ENCODE results near the gene PACS1.
A peak's percentile ranks its signal among the peaks of the same experiment; 100 is the strongest.
"Not testable (repeated sequence)": the region's sequence is repeated elsewhere in the genome, so short reads cannot be mapped to it uniquely, and the experiment has no call there.

PACS1 gene

DNA sequence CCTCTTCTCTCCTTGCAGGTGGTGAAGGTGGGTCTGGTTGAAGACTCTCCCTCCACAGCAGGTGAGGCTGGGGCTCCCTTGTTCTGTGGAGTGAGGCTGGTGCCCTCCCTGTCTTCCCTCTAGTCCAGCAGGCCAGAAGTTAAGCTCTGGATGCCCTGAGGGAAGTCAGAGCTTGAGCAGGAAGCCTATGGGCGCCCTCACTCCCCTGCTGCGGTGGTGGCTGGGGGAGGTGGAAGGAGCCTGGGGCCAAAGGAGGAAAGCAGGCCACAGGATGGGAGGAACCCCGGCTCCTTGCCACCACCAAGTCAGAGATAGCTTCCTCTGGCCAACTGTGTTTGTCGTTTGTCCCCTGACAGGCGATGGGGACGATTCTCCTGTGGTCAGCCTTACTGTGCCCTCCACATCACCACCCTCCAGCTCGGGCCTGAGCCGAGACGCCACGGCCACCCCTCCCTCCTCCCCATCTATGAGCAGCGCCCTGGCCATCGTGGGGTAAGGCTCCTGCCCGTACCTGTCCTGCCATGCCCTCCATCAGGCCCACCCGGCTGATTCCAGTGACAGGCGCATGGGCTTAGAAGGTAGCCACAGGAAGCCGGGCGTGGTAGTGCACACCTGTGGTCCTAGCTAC lies 168.8 kb downstream of the PACS1 start:
- Mint-ChIP-seq H3K9me3 (no peaks in the 10 kb centered on the region), H3K4me3 (no peak overlapping the region), H3K27me3 (no peaks in the 10 kb centered on the region), H3K27ac (no peak overlapping the region), H3K4me1 (ENCODE audit: low read depth) (peaks cover 8% of the 10 kb centered on the region), H3K36me3 (ENCODE audit: low read depth) (peaks cover 99% of the 10 kb centered on the region)
- intact Hi-C loops (cut with micrococcal nuclease), result no loop called here

GRCh38 chr11:66239511-66239910 lies 169.4 kb downstream of the PACS1 start:
- Mint-ChIP-seq H3K27ac (no peak overlapping the region), H3K36me3 (ENCODE audit: low read depth) (peaks cover 99% of the 10 kb centered on the region), H3K4me3 (no peak overlapping the region), H3K27me3 (no peaks in the 10 kb centered on the region), H3K9me3 (no peaks in the 10 kb centered on the region), H3K4me1 (ENCODE audit: low read depth) (peaks cover 8% of the 10 kb centered on the region)
- intact Hi-C loops (cut with micrococcal nuclease), result no loop called here

DNA sequence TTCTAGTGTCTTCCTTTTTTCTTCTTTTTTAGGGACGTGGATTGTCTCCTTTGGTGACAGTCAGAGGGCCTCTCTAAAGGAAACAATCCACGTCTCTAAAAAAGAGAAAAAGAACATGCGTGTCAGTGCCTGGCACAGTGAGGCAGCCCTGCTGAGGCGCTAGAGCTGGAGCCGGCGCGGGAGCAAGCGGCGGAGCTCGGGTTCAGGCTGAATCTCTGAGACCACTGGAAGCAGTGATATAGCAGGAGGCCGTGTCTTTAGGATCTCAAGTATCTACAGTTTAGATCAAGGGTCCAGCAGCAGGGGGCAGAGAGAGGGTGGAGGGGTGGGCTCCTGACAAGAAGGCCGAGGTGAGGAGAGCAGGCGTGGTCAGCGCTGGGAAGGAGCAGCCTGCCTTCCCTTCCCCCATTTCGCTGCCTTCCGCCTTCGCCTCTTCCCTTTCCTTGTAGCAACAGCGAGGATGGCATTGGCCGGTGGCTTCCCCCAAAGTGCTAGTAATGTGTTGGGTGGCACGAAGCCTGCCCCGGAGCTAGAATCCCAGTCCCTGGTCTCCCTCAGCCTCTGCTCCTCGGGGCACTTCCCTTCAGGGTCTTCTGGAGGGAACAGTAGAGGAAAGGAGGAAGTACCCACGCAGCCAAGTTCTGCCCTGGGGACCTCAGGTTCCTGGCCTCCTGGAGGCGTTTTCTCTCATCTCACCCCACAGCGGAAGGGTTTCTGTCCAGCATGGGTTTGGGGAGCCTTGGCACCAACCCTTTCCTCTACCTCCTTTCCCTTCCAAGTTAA lies 170.1 kb downstream of the PACS1 start:
- H3K36me3 Mint-ChIP-seq (ENCODE audit: low read depth), result peaks cover 99% of the 10 kb centered on the region
- no peak overlapping the region for H3K27ac Mint-ChIP-seq
- intact Hi-C loops (cut with micrococcal nuclease), result no loop called here
- peaks cover 8% of the 10 kb centered on the region for H3K4me1 Mint-ChIP-seq (ENCODE audit: low read depth)
- H3K4me3 Mint-ChIP-seq, result no peak overlapping the region
- H3K27me3 Mint-ChIP-seq, result no peaks in the 10 kb centered on the region
- no peaks in the 10 kb centered on the region for H3K9me3 Mint-ChIP-seq

GRCh38 chr11:66240781-66241136 lies 170.7 kb downstream of the PACS1 start:
- peaks cover 98% of the 10 kb centered on the region for H3K36me3 Mint-ChIP-seq (ENCODE audit: low read depth)
- peaks cover 8% of the 10 kb centered on the region for H3K4me1 Mint-ChIP-seq (ENCODE audit: low read depth)
- no peaks in the 10 kb centered on the region for H3K27me3 Mint-ChIP-seq
- no peak overlapping the region for H3K4me3 Mint-ChIP-seq
- H3K9me3 Mint-ChIP-seq, result no peaks in the 10 kb centered on the region
- no peak overlapping the region for H3K27ac Mint-ChIP-seq
- intact Hi-C loops (cut with micrococcal nuclease), result no loop called here

DNA sequence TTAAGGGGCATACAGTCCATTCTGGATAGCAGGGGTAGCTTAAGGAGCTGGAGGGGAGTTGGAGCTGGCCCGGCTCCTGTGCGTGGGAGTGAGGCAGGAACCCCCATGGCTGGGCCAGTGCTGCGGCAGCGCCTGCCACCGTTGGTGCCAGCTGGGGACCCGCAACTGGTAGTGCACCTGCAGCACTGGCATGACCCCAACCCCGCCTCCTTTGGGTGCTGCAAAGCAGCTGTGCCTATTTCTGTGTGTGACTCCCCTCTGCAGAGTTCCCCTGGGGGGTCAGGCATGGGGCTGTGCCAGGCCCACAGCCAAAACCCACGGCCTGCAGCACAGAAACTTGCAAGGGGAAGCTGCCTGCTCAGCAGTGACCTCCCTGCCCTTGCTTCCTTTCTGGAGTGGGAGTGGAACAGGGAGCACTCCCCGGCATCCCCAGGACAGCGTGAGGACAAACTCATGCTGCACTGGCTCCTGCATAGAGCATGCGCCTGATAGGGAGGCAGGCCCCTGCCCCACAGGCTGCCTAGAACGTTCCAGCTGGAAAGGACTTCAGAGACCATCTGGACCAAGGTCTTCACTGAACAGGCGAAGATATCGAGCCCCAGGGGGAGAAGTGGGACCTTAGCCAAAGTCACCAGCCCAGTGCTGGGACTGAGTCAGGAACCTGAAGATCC lies 172.2 kb downstream of the PACS1 start:
- no peak overlapping the region for H3K27ac Mint-ChIP-seq
- intact Hi-C loops (cut with micrococcal nuclease), result no loop called here
- H3K4me3 Mint-ChIP-seq, result no peak overlapping the region

GRCh38 chr11:66243782-66244535 lies 173.9 kb downstream of the PACS1 start:
- no peaks in the 10 kb centered on the region for H3K9me3 Mint-ChIP-seq
- peaks cover 8% of the 10 kb centered on the region for H3K4me1 Mint-ChIP-seq (ENCODE audit: low read depth)
- intact Hi-C loops (cut with micrococcal nuclease), result no loop called here
- no peak overlapping the region for H3K4me3 Mint-ChIP-seq
- H3K27me3 Mint-ChIP-seq, result no peaks in the 10 kb centered on the region
- H3K36me3 Mint-ChIP-seq (ENCODE audit: low read depth), result peaks cover 94% of the 10 kb centered on the region
- H3K27ac Mint-ChIP-seq, result no peak overlapping the region

More for the DNA sequence above, 172.2 kb downstream of the PACS1 start:
- peaks cover 98% of the 10 kb centered on the region for H3K36me3 Mint-ChIP-seq (ENCODE audit: low read depth)
- H3K9me3 Mint-ChIP-seq, result no peaks in the 10 kb centered on the region
- H3K27me3 Mint-ChIP-seq, result no peaks in the 10 kb centered on the region
- peaks cover 8% of the 10 kb centered on the region for H3K4me1 Mint-ChIP-seq (ENCODE audit: low read depth)

DNA sequence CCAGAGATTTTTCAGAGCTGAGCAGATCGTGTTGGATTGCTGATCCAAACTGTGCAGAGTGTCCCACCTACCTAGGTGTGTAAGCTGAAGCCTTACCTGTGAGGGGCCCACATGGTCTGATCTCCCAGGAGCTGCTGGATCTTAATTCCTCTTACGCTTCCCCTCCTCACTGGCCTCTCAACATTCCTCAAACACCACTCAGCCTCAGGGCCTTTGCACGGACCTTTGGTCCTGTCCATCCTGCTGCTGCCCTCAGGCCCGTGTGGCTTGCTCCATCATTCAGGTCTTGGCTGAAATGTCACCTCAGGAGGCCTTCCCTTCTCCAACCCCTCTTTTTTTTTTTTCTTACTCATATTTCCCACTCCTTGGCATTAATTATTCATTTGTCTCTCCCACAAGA lies 177.2 kb downstream of the PACS1 start:
- Mint-ChIP-seq H3K27me3 (no peaks in the 10 kb centered on the region), H3K4me1 (ENCODE audit: low read depth) (no peaks in the 10 kb centered on the region)
- intact Hi-C loops (cut with micrococcal nuclease), result no loop called here

DNA sequence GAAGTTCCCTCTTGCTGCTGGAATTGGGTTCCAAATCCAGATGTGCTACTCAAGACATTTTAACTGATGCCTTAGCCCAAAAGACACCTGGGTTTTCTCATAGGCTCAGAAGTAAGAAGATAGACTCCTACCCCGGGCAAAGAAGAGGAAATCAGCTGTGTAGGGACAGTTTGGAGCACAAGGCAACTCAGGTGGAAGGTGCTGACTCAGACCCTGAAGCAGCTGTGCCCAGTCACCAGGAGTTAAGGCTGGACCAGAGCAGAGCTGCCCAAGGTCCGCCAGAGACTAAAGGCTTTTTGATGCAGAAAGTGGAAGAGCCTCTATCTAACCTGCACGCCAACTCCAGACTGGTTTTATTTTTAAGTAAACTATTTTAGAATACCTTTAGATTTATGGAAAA lies 177.7 kb downstream of the PACS1 start:
- no peaks in the 10 kb centered on the region for H3K4me1 Mint-ChIP-seq (ENCODE audit: low read depth)
- H3K27me3 Mint-ChIP-seq, result no peaks in the 10 kb centered on the region
- intact Hi-C loops (cut with micrococcal nuclease), result no loop called here
- H3K9me3 Mint-ChIP-seq, result no peaks in the 10 kb centered on the region
- no peak overlapping the region for H3K27ac Mint-ChIP-seq
- peaks cover 74% of the 10 kb centered on the region for H3K36me3 Mint-ChIP-seq (ENCODE audit: low read depth)
- no peak overlapping the region for H3K4me3 Mint-ChIP-seq

More for the DNA sequence above, 177.2 kb downstream of the PACS1 start:
- peaks cover 79% of the 10 kb centered on the region for H3K36me3 Mint-ChIP-seq (ENCODE audit: low read depth)
- no peak overlapping the region for H3K27ac Mint-ChIP-seq
- H3K4me3 Mint-ChIP-seq, result no peak overlapping the region
- no peaks in the 10 kb centered on the region for H3K9me3 Mint-ChIP-seq

- peaks cover 9% of the 10 kb centered on the region for H3K27me3 Mint-ChIP-seq
- H3K36me3 Mint-ChIP-seq (ENCODE audit: low read depth), result peaks cover 63% of the 10 kb centered on the region
- no peaks in the 10 kb centered on the region for H3K4me1 Mint-ChIP-seq (ENCODE audit: low read depth)
- intact Hi-C loops (cut with micrococcal nuclease), result no loop called here
- no peak overlapping the region for H3K4me3 Mint-ChIP-seq
- no peaks in the 10 kb centered on the region for H3K9me3 Mint-ChIP-seq
- no peak overlapping the region for H3K27ac Mint-ChIP-seq
These were observed 178.8 kb downstream of the PACS1 start for GRCh38 chr11:66248903-66249302.

DNA sequence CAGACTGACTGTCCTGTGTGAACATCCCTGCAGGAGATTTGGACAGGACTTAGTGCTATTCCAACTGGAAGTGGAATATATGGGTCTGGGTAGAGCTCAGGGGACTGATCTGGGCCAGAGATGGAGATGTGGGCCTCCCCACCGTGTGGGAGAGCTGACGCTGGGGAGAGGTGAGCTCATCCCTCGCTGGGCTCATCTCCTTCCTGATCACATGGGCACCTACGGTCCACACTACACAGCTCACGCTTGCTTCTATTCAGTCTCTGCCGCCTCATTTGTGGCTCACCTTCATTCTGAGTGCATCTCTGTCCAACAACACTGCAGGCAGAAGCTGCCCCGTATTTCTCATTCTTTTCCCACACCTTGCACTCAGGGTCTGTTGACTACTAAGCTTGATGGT lies 181.7 kb downstream of the PACS1 start:
- Mint-ChIP-seq H3K27ac (no peak overlapping the region), H3K36me3 (ENCODE audit: low read depth) (peaks cover 36% of the 10 kb centered on the region), H3K4me3 (no peak overlapping the region), H3K9me3 (no peaks in the 10 kb centered on the region), H3K4me1 (ENCODE audit: low read depth) (peaks cover 3% of the 10 kb centered on the region), H3K27me3 (peaks cover 32% of the 10 kb centered on the region)
- intact Hi-C loops (cut with micrococcal nuclease), result no loop called here

DNA sequence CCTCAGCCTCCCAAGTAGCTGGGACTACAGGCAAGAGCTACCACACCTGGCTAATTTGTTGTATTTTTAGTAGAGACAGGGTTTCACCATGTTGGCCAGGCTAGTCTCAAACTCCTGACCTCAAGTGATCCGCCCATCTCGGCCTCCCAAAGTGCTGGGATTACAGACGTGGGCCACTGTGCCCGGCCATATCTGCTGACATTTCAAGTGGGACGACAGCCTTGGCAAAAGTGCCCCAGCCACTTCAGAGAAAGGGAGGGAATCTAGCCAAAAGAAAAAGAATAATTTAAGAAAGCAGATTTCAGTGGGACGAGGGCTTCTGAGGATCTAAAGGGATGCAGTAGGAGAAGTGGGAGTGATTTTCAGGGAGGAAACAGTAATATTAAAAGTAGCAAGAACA lies 183.0 kb downstream of the PACS1 start:
- H3K4me3 Mint-ChIP-seq; H3K4me1 Mint-ChIP-seq (ENCODE audit: low read depth); H3K27ac Mint-ChIP-seq; intact Hi-C loops (cut with micrococcal nuclease); H3K9me3 Mint-ChIP-seq: not testable (repeated sequence)
- peaks cover 25% of the 10 kb centered on the region for H3K36me3 Mint-ChIP-seq (ENCODE audit: low read depth)
- peaks cover 41% of the 10 kb centered on the region for H3K27me3 Mint-ChIP-seq

DNA sequence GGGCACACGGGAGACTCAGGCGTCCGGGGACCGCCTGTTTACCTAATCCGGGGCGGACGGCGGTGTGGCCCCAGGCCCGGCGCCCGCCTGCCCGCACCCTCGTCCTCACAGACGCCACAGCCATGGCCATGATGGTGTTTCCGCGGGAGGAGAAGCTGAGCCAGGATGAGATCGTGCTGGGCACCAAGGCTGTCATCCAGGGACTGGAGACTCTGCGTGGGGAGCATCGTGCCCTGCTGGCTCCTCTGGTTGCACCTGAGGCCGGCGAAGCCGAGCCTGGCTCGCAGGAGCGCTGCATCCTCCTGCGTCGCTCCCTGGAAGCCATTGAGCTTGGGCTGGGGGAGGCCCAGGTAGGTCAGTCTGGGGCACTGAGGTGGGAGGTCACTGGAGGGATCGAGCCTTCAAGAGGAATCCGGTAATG lies 188.4 kb downstream of the PACS1 start:
- peaks cover 61% of the 10 kb centered on the region for H3K27me3 Mint-ChIP-seq
- H3K9me3 Mint-ChIP-seq, result no peaks in the 10 kb centered on the region
- H3K4me1 Mint-ChIP-seq (ENCODE audit: low read depth), result peaks cover 15% of the 10 kb centered on the region
- H3K4me3 Mint-ChIP-seq, result peak overlapping the region; percentile 69
- H3K36me3 Mint-ChIP-seq (ENCODE audit: low read depth), result peaks cover 5% of the 10 kb centered on the region
- intact Hi-C loops (cut with micrococcal nuclease), result loop anchor here (1.0 kb wide), 1 partner anchor 36 kb away; no protein-coding TSS in a partner anchor
- H3K27ac Mint-ChIP-seq, result no peak overlapping the region

DNA sequence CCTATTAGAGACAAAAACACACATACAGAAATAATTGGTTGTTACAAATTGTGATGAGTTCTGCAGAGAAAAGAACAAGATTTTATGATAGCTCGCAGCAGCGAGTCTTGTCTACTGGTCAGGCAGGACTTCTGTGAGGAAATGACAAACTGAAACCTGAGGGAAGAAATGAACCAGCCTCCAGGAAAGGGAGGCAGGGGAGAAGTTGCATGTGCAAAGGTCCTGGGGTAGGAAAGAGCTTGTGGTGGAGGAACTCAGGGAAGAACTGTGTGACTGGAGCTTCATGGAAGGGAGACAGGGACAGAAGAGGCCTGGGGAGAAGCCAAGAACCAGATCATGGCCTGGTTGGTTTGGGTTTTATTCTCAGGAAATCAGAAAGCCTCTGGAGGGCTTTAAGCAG lies 189.2 kb downstream of the PACS1 start:
- no peak overlapping the region for H3K27ac Mint-ChIP-seq
- peaks cover 5% of the 10 kb centered on the region for H3K36me3 Mint-ChIP-seq (ENCODE audit: low read depth)
- peaks cover 56% of the 10 kb centered on the region for H3K27me3 Mint-ChIP-seq
- no peaks in the 10 kb centered on the region for H3K9me3 Mint-ChIP-seq
- intact Hi-C loops (cut with micrococcal nuclease), result no loop called here
- no peak overlapping the region for H3K4me3 Mint-ChIP-seq
- peaks cover 15% of the 10 kb centered on the region for H3K4me1 Mint-ChIP-seq (ENCODE audit: low read depth)

GRCh38 chr11:66259956-66260355 lies 189.9 kb downstream of the PACS1 start:
- Mint-ChIP-seq H3K27me3 (peaks cover 52% of the 10 kb centered on the region), H3K4me1 (ENCODE audit: low read depth) (peaks cover 15% of the 10 kb centered on the region), H3K9me3 (no peaks in the 10 kb centered on the region), H3K4me3 (no peak overlapping the region), H3K36me3 (ENCODE audit: low read depth) (peaks cover 5% of the 10 kb centered on the region), H3K27ac (no peak overlapping the region)
- intact Hi-C loops (cut with micrococcal nuclease), result no loop called here
